Thoracic aorta (tissue), 2 donors: ENCODE data around the gene TREML1. TPM values are rescaled to one million over a fixed set of nuclear protein-coding genes. Genes with fewer than 3 reads are reported as not detected.

ENCODE experiments used
- ATAC-seq: fragments of 150-250 bp; one replicate; pipeline ENCODE4 v1.8.0; 2017; ENCODE audit warnings: low read depth; ENCODE audit not compliant: insufficient number of reproducible peaks, low FRiP score
- DNase-seq: peaks from one replicate; pipeline ENCODE4 v3.0.0-alpha.2; 2020; ENCODE audit warnings: low spot score
- H3K27ac ChIP-seq, 2 donors: fragments of 200-600 bp; sonication (generic); 1 replicate in 1 of 2; 2 replicates in 1 of 2; pipeline ENCODE4 v1.5.1; 2016; ENCODE audit warnings: mild to moderate bottlenecking in 2 of 2, moderate library complexity in 2 of 2
- H3K27me3 ChIP-seq: fragments of 200-600 bp; sonication (generic); replicated peaks from 2 replicates; pipeline ENCODE4 v1.6.0; 2016; ENCODE audit warnings: mild to moderate bottlenecking; ENCODE audit not compliant: insufficient read depth
- H3K36me3 ChIP-seq: fragments of 200-600 bp; sonication (generic); one replicate; pipeline ENCODE4 v1.5.1; 2016
- H3K4me1 ChIP-seq, 2 donors: fragments of 200-600 bp; sonication (generic); 1 replicate in 1 of 2; 2 replicates in 1 of 2; pipeline versions ENCODE4 v1.5.1 to v1.6.0; 2016; ENCODE audit warnings: low read depth in 2 of 2, mild to moderate bottlenecking in 1 of 2; ENCODE audit not compliant: control insufficient read depth in 1 of 2
- H3K4me3 ChIP-seq: fragments of 200-600 bp; sonication (generic); 2 replicates; pipeline ENCODE4 v1.5.1; 2016; ENCODE audit warnings: mild to moderate bottlenecking
- H3K9me3 ChIP-seq: fragments of 200-600 bp; sonication (generic); 2 replicates; pipeline ENCODE4 v1.5.1; 2016
- total RNA-seq, 2 donors: library from RNA; depleted of rRNA; stranded (reverse); fragments of >200 nt; gene quantifications; one replicate each; pipeline versions ENCODE4 v1.1.0 to v1.2.3, GENCODE V29; 2016
- TF ChIP-seq, protein P1 (sequence below): fragments of 200-600 bp; sonication (generic); IDR thresholded peaks from one replicate; pipeline ENCODE4 v1.5.1; 2019; ENCODE audit warnings: antibody characterized with exemption

The TREML1 gene
- total RNA-seq, 2 donors from 2014 or later, result 0.56 to 3.9 TPM

DNA sequence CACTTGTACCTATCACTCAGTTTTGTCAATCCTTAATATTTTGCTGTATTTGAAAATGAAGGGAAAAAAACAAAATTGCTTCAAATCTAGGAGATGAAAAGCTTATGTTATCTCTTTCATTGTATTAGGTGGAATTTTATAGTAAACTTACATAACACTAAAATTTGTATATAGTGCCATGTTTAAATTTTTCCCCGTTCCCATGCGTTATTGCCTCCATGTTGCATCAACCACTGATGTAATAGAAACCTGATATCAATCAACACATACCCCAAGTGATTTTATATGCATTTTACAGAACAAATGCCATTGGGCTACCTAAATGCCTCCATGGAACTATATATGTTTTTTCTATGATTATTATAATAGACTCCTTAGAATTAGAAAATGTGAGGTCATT is 23.5 kb upstream of the TREML1 start:
- H3K27ac ChIP-seq, result no peak overlapping the region
- ATAC-seq (no peak), DNase-seq (no peak)
- no peak overlapping the region for H3K4me3 ChIP-seq
- no peaks in the 10 kb centered on the region for H3K27me3 ChIP-seq
- H3K9me3 ChIP-seq, result no peaks in the 10 kb centered on the region
- H3K36me3 ChIP-seq, result no peaks in the 10 kb centered on the region
- no peaks in the 10 kb centered on the region for H3K4me1 ChIP-seq
- TF ChIP-seq, protein P1, sequence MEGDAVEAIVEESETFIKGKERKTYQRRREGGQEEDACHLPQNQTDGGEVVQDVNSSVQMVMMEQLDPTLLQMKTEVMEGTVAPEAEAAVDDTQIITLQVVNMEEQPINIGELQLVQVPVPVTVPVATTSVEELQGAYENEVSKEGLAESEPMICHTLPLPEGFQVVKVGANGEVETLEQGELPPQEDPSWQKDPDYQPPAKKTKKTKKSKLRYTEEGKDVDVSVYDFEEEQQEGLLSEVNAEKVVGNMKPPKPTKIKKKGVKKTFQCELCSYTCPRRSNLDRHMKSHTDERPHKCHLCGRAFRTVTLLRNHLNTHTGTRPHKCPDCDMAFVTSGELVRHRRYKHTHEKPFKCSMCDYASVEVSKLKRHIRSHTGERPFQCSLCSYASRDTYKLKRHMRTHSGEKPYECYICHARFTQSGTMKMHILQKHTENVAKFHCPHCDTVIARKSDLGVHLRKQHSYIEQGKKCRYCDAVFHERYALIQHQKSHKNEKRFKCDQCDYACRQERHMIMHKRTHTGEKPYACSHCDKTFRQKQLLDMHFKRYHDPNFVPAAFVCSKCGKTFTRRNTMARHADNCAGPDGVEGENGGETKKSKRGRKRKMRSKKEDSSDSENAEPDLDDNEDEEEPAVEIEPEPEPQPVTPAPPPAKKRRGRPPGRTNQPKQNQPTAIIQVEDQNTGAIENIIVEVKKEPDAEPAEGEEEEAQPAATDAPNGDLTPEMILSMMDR, result no peak

DNA sequence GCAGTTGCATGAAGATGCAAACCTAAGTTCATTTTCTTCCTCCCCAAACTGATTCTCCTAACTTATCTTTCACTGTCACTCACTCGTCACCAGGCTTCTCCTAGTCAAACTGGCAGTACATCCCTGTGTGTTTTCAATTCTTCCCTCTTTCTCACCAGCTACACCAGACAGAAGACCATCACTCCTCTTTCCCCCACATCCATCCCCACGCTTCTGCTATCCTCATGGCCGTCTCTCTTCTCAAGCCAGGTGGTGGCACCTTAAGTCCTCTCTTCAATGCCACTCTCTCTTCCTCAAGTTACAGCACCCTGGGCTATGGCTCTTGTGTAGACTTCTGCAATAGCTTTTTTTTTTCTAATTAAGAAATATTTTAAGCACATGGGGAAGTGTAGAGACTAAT is 23.1 kb upstream of the TREML1 start:
- Histone ChIP-seq H3K27ac (no peak overlapping the region), H3K36me3 (no peaks in the 10 kb centered on the region), H3K4me1 (no peaks in the 10 kb centered on the region), H3K4me3 (no peak overlapping the region), H3K9me3 (no peaks in the 10 kb centered on the region), H3K27me3 (no peaks in the 10 kb centered on the region)
- ATAC-seq, result no peak
- no peak for DNase-seq
- TF ChIP-seq, protein P1, result no peak

DNA sequence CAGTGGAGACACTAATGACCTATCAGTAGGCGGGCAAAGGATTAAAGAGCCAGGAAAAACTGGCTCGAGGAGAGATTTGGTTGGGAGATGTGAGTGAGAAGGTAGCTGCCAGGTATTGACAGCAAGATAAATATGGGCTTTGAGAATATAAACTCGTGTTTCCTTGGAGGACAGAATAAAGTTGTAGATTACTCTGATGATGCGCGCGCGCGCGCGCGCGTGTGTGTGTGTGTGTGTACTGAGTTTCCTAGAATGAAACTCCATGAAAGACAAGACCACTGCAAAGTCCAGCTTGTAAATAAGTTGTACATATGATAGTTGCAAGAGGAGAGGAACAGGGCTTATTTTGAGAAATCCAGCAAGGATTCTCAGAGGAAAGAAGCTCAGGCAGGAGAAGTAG is 22.0 kb upstream of the TREML1 start:
- DNase-seq (no peak), ATAC-seq (no peak)
- H3K4me1 ChIP-seq, result no peaks in the 10 kb centered on the region
- no peaks in the 10 kb centered on the region for H3K27me3 ChIP-seq
- H3K4me3 ChIP-seq, result no peak overlapping the region
- TF ChIP-seq, protein P1, result no peak
- no peaks in the 10 kb centered on the region for H3K36me3 ChIP-seq
- no peaks in the 10 kb centered on the region for H3K9me3 ChIP-seq
- H3K27ac ChIP-seq, result no peak overlapping the region

DNA sequence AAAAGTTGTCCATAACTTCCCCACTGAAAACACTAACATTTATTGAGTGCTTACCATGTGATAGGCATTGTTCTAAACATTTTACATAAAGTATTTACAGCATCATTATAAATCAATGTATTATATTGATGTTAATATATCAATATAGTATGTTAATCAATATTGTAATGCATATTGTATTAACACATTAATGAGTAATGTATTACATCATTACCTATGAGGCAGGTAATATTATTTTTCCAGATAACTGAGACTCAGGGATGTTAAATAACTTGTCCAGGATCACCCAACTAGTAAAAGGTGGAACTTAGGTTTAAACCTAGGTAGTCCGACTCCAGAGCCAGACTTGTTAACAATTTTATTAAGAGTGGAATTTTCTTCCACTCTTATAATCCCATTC is 20.9 kb upstream of the TREML1 start:
- Histone ChIP-seq H3K4me3 (no peak overlapping the region), H3K27ac (no peak overlapping the region)
- no peak for DNase-seq

DNA sequence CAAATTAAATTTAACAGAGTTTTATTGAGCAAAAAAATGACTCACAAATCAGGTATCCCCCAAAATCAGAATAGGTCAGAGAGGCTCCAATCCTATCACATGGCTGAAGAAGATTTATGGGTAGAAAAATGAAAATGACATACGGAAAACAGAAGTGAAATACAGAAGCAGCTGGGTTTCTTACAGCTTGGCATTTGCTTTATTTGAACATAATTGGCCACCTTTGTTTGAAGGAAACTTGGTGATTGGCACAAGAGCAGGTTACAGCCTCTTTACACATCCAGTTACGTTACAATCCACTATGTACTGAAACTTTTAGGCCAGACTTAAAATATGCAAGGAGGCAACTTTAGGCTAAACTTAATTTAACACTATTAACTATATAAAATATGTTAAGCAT is 20.5 kb upstream of the TREML1 start:
- DNase-seq (no peak), ATAC-seq (no peak)
- Histone ChIP-seq H3K27me3 (no peaks in the 10 kb centered on the region), H3K4me3 (no peak overlapping the region), H3K36me3 (no peaks in the 10 kb centered on the region), H3K4me1 (no peaks in the 10 kb centered on the region), H3K27ac (no peak overlapping the region), H3K9me3 (no peaks in the 10 kb centered on the region)
- TF ChIP-seq, protein P1, result no peak

More for the DNA sequence above, 20.9 kb upstream of the TREML1 start:
- TF ChIP-seq, protein P1, result no peak
- Histone ChIP-seq H3K4me1 (no peaks in the 10 kb centered on the region), H3K27me3 (no peaks in the 10 kb centered on the region), H3K9me3 (no peaks in the 10 kb centered on the region), H3K36me3 (no peaks in the 10 kb centered on the region)
- ATAC-seq, result no peak
